SK-N-MC (cell line): Measurements from ENCODE around the gene ADGRA1.

Experiments
- EZH2 ChIP-seq: fragments of 200-600 bp; sonication (generic); IDR thresholded peaks from one replicate; pipeline ENCODE4 v1.6.1; 2017; ENCODE audit warnings: antibody characterized with exemption
- POLR2AphosphoS5 ChIP-seq: IDR thresholded peaks from 2 replicates; pipeline ENCODE4 v1.6.1; 2012; ENCODE audit warnings: mild to moderate bottlenecking, low read depth, low read length, borderline replicate concordance

- TF ChIP-seq POLR2AphosphoS5: no peak
- TF ChIP-seq EZH2: no peak
Observed at GRCh38 chr10:133070405-133070804, 17.3 kb upstream of the ADGRA1 start.
